SK-N-SH (cell line): ENCODE results near the gene PIK3CA. TPM values are rescaled to one million over a fixed set of nuclear protein-coding genes. Genes with fewer than 3 reads are reported as not detected.
A peak's percentile ranks its signal among the peaks of the same experiment; 100 is the strongest.
"Not testable (repeated sequence)": the region's sequence is repeated elsewhere in the genome, so short reads cannot be mapped to it uniquely, and the experiment has no call there.

Source experiments
- CTCF ChIA-PET: fragments of 300-600, 350-600 bp; formaldehyde crosslinking; extraction: SDS; loops from one replicate; lab custom pipeline; 2021; lab: Yijun Ruan, JAX
- POLR2A ChIA-PET: fragments of 350-600 bp; sonication (Branson Sonifier 250); formaldehyde crosslinking; extraction: SDS; loops from one replicate; lab custom pipeline; 2020; ENCODE audit warnings: antibody characterized with exemption, inconsistent platforms; lab: Yijun Ruan, JAX
- DNase-seq: peaks from one replicate; pipeline ENCODE4 v3.0.0; 2012
- H2AFZ ChIP-seq: fragments of 200-600 bp; sonication (generic); 2 replicates; pipeline ENCODE4 v1.8.1; 2016; ENCODE audit warnings: antibody characterized with exemption, mild to moderate bottlenecking, low read depth
- H3F3A ChIP-seq: fragments of 200-600 bp; sonication (generic); replicated peaks from 2 replicates; pipeline ENCODE3; 2016; ENCODE audit warnings: antibody characterized with exemption, mild to moderate bottlenecking; ENCODE audit not compliant: insufficient read depth
- H3K27ac ChIP-seq, 2 experiments: fragments of 200-500 bp in 1 of 2; fragments of 200-600 bp in 1 of 2; sonication (Bioruptor generic) in 1 of 2; sonication (generic), shearing (Covaris generic) in 1 of 2; 2 replicates each; pipeline versions ENCODE4 v1.5.1 to v1.6.1; 2014 to 2016; ENCODE audit warnings: low read depth in 2 of 2, inconsistent platforms in 1 of 2, low read length in 1 of 2, mild to moderate bottlenecking in 1 of 2, mixed read lengths in 1 of 2
- H3K27me3 ChIP-seq: fragments of 200-600 bp; sonication (generic), shearing (Covaris generic); 2 replicates; pipeline ENCODE4 v1.6.1; 2016; ENCODE audit warnings: mixed run types; ENCODE audit not compliant: insufficient read depth
- H3K36me3 ChIP-seq, 2 experiments: fragments of 200-500 bp in 1 of 2; fragments of 200-600 bp in 1 of 2; sonication (Bioruptor generic) in 1 of 2; sonication (generic) in 1 of 2; replicated peaks in 1 of 2; 2 replicates each; pipeline versions ENCODE3 to v1.5.1; 2014 to 2016; ENCODE audit warnings: low read length in 1 of 2, mild to moderate bottlenecking in 1 of 2; ENCODE audit not compliant: insufficient read depth in 2 of 2, control insufficient read depth in 1 of 2
- H3K4me1 ChIP-seq, 2 experiments: fragments of 200-500 bp in 1 of 2; fragments of 200-600 bp in 1 of 2; sonication (Bioruptor generic) in 1 of 2; sonication (generic), shearing (Covaris generic) in 1 of 2; 2 replicates each; pipeline versions ENCODE4 v1.5.1 to v1.6.1; 2014 to 2016; ENCODE audit warnings: low read depth in 1 of 2, low read length in 1 of 2, mixed run types in 1 of 2; ENCODE audit not compliant: insufficient read depth in 2 of 2, control insufficient read depth in 1 of 2
- H3K4me2 ChIP-seq: fragments of 200-600 bp; sonication (generic), shearing (Covaris generic); 2 replicates; pipeline ENCODE4 v1.6.1; 2017; ENCODE audit warnings: mixed run types
- H3K4me3 ChIP-seq, 2 experiments: fragments of 200-500 bp in 1 of 2; fragments of 200-600 bp in 1 of 2; sonication (Bioruptor generic) in 1 of 2; sonication (generic), shearing (Covaris generic) in 1 of 2; 2 replicates each; pipeline versions ENCODE4 v1.5.1 to v1.8.1; 2014 to 2016; ENCODE audit warnings: low read depth in 2 of 2, inconsistent platforms in 1 of 2, low read length in 1 of 2, mild to moderate bottlenecking in 1 of 2, mixed read lengths in 1 of 2, moderate library complexity in 1 of 2
- H3K79me2 ChIP-seq: fragments of 200-600 bp; sonication (generic); 2 replicates; pipeline ENCODE4 v1.8.1; 2017; ENCODE audit warnings: mild to moderate bottlenecking; ENCODE audit not compliant: insufficient read depth
- H3K9ac ChIP-seq: fragments of 200-600 bp; sonication (generic); 2 replicates; pipeline ENCODE4 v1.6.1; 2017; ENCODE audit warnings: mixed run types
- H3K9me2 ChIP-seq: fragments of 200-600 bp; sonication (generic); 2 replicates; pipeline ENCODE4 v1.6.1; 2017; ENCODE audit warnings: mixed run types
- H3K9me3 ChIP-seq: fragments of 200-600 bp; sonication (generic); 2 replicates; pipeline ENCODE4 v1.6.1; 2017; ENCODE audit warnings: mixed run types, mild to moderate bottlenecking, moderate library complexity
- H4K20me1 ChIP-seq: fragments of 200-600 bp; sonication (generic); 2 replicates; pipeline ENCODE4 v1.6.1; 2017; ENCODE audit warnings: mild to moderate bottlenecking, mixed run types; ENCODE audit not compliant: insufficient read depth
- JUND ChIP-seq: IDR thresholded peaks from 2 replicates; pipeline ENCODE4 v1.4.0; 2012
- MXI1 ChIP-seq: IDR thresholded peaks from 2 replicates; pipeline ENCODE4 v1.6.1; 2012; ENCODE audit warnings: mild to moderate bottlenecking, low read depth, low read length, improper control_type of control experiment
- PBX3 ChIP-seq: IDR thresholded peaks from 2 replicates; pipeline ENCODE4; 2012
- RXRA ChIP-seq: IDR thresholded peaks from 2 replicates; pipeline ENCODE4 v1.4.0; 2012; ENCODE audit warnings: low read depth, mild to moderate bottlenecking, borderline replicate concordance
- TCF12 ChIP-seq: IDR thresholded peaks from 2 replicates; pipeline ENCODE4 v1.4.0; 2012
- WGBS: methylation state at CpG from one replicate; pipeline ENCODE4 v1.1.6; 2017; ENCODE audit warnings: low lambda C conversion rate; 5-methylcytosine and 5-hydroxymethylcytosine counted together
- polyA plus RNA-seq, 3 experiments: library from polyadenylated mRNA; depleted of rRNA; stranded (reverse); fragments of >200 nt; gene quantifications; 2 replicates each; pipeline ENCODE4 v1.2.3, GENCODE V29; 2012

The PIK3CA gene
- polyA plus RNA-seq, 1 of the 3 experiments (the other 2 are of a cell fraction): 3.2 TPM

DNA sequence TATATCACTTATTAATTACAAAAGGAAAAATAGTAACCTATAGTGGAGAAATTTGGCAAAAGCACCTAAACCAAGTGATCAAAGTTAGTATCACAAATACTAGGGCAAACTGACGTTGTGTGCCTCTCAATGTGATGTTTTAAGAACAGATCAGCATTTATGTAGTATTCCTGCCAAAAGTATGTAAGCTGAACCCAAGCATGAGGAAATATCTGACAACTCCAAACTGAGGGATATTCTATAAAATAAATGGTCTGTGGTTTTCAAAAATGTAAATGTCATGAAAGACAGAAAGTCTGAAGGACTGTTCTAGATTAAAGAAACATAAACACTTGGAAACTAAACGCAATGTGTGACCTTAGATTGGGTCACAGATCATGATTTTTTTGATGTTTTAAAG is 34.3 kb upstream of the PIK3CA start:
- H3K9ac ChIP-seq: no peak overlapping the region
- no peaks in the 10 kb centered on the region for H3K9me2 ChIP-seq
- H3K27ac ChIP-seq: no peak overlapping the region
- peaks cover under 1% of the 10 kb centered on the region; the same call in 1 of the 2 replicates for H3K9me3 ChIP-seq
- no peaks in the 10 kb centered on the region for H4K20me1 ChIP-seq
- no peaks in the 10 kb centered on the region for H3K27me3 ChIP-seq
- ChIA-PET POLR2A (no interaction called here), CTCF (no interaction called here)
- DNase-seq: no peak
- no peak overlapping the region for H3K4me2 ChIP-seq
- no peaks in the 10 kb centered on the region for H3K36me3 ChIP-seq
- no peaks in the 10 kb centered on the region for H3K79me2 ChIP-seq
- WGBS: 39% methylated on average over 2 of the region's 2 CpGs
- H3K4me3 ChIP-seq: no peak overlapping the region
- peak; percentile 10; the same call in 1 of the 2 replicates for TF ChIP-seq TCF12
- no peak for TF ChIP-seq RXRA
- H2AFZ ChIP-seq: no peak overlapping the region
- H3K4me1 ChIP-seq: peaks cover 0 to 7% of the 10 kb centered on the region in 2 experiments; a peak in 1 of 4 replicates
- H3F3A ChIP-seq: peaks cover 9% of the 10 kb centered on the region

DNA sequence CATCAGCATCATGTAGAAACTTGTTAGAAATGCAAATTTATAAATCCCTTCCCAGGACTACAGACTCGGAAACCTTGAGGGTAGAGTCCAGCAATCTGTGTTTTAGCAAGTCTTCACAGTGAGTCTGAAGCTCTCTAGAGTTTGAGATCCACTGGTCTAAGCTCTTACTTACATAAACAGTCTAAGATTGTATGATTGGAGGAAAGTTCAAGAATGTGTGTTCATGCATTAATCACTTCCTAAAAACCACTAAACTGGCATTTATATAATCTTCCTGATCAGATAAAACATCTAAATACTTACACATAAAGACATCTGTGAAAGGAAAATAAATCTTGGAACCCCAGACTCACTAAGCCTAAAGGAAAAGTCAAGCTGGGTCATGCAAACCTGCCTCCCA is 32.7 kb upstream of the PIK3CA start:
- H3K9ac ChIP-seq, H3K27me3 ChIP-seq, H3K9me2 ChIP-seq, CTCF ChIA-PET, POLR2A ChIA-PET, H3K9me3 ChIP-seq, H3K4me1 ChIP-seq, H3K79me2 ChIP-seq, H3K36me3 ChIP-seq, H4K20me1 ChIP-seq, DNase-seq, H3K4me3 ChIP-seq, H3F3A ChIP-seq: not testable (repeated sequence)
- Histone ChIP-seq H2AFZ (peak overlapping the region; percentile 57; the same call in 1 of the 2 replicates), H3K4me2 (peak overlapping the region; percentile 21), H3K27ac (peak overlapping the region in 1 of 2 experiments; percentile 26; a peak in 1 of 4 replicates)
- WGBS: 57% methylated on average over 1 of the region's 1 CpG
- peak; percentile 35; the same call in 1 of the 2 replicates for TF ChIP-seq PBX3
- 0 out of 2 replicates have a peak, but pooled peaks have one; percentile 11 for TF ChIP-seq JUND

- Histone ChIP-seq H3K36me3 (no peaks in the 10 kb centered on the region), H3K4me1 (peaks cover 0 to 7% of the 10 kb centered on the region in 2 experiments; a peak in 1 of 4 replicates), H3K4me2 (no peak overlapping the region), H3K4me3 (no peak overlapping the region), H4K20me1 (no peaks in the 10 kb centered on the region), H3K9me2 (no peaks in the 10 kb centered on the region), H2AFZ (no peak overlapping the region), H3K27me3 (no peaks in the 10 kb centered on the region), H3F3A (peaks cover 9% of the 10 kb centered on the region), H3K27ac (no peak overlapping the region), H3K9ac (no peak overlapping the region), H3K9me3 (no peaks in the 10 kb centered on the region), H3K79me2 (no peaks in the 10 kb centered on the region)
- DNase-seq: no peak
- no peak for TF ChIP-seq MXI1
- CTCF ChIA-PET: interaction anchor here (0.9 to 1.1 kb wide), 2 partner anchors 12 to 207 kb away, joined by 3 read pairs; no protein-coding TSS in a partner anchor
- 41% methylated on average over 2 of the region's 2 CpGs for WGBS
- POLR2A ChIA-PET: no interaction called here
These were observed 31.3 kb upstream of the PIK3CA start for GRCh38 chr3:179116816-179117215.

DNA sequence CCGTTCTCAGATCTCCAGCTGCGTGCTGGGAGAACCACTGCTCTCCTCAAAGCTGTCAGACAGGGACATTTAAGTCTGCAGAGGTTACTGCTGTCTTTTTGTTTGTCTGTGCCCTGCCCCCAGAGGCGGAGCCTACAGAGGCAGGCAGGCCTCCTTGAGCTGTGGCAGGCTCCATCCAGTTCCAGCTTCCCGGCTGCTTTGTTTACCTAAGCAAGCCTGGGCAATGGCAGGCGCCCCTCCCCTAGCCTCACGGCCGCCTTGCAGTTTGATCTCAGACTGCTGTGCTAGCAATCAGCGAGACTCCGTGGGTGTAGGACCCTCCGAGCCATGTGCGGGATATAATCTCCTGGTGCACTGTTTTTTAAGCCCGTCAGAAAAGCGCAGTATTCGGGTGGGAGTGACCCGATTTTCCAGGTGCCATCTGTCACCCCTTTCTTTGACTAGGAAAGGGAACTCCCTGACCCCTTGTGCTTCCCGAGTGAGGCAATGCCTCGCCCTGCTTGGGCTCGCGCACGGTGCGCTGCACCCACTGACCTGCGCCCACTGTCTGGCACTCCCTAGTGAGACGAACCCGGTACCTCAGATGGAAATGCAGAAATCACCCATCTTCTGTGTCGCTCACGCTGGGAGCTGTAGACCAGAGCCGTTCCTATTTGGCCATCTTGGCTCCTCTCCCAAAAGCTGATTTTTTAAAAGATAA is 15.8 kb upstream of the PIK3CA start:
- H3K9ac ChIP-seq, H3K36me3 ChIP-seq, H3K79me2 ChIP-seq, H3F3A ChIP-seq, CTCF ChIA-PET, H3K4me1 ChIP-seq, POLR2A ChIA-PET, H3K9me3 ChIP-seq, H3K27ac ChIP-seq, DNase-seq, H2AFZ ChIP-seq, H3K9me2 ChIP-seq, H3K27me3 ChIP-seq, H4K20me1 ChIP-seq: not testable (repeated sequence)
- H3K4me2 ChIP-seq: peak overlapping the region; percentile 29; the same call in 1 of the 2 replicates
- 50% methylated on average over 6 of the region's 27 CpGs for WGBS
- peak overlapping the region in 1 of 2 experiments; percentile 19; a peak in 1 of 4 replicates for H3K4me3 ChIP-seq
